HG03025 (cell line): Measurements from ENCODE around the gene IDH1.
"Not testable (repeated sequence)": the region's sequence is repeated elsewhere in the genome, so short reads cannot be mapped to it uniquely, and the experiment has no call there.

Experiments
- ATAC-seq: cut with Tn5 transposase; IDR thresholded peaks from one replicate; pipeline ENCODE4 v1.9.1; 2021; ENCODE audit warnings: mild to moderate bottlenecking, moderate library complexity; ENCODE audit not compliant: unreplicated experiment, low FRiP score

Gene IDH1

GRCh38 chr2:208256849-208257813, 2.3 kb upstream of the IDH1 start:
- ATAC-seq = not testable (repeated sequence)

- no peak for ATAC-seq
These were observed 1.4 kb upstream of the IDH1 start for GRCh38 chr2:208256192-208256782.

DNA sequence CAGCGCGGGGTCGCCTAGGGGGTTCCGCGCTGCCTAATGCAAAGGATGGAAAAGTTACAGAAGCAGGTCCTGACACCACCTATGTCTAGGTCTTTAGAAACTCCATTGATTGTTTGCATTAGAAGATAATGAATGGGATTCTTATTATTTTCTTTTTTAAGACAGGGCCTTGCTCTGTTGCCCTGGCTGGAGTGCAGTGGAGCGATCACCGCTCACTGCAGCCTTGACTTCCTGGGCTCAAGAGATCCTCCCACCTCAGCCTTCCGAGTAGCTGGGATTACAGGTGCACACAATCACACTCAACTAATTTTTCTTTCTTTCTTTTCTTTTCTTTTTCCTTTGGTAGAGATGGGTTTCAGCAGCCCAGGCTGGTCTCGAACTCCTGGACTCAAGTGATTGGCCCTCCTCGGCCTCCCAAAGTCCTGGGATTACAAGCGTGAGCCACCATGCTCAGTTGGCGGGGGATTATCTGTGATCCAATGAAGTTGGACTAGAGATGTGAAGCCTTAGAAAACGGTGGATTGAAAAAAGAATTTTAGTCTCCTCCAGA, 761 bp upstream of the IDH1 start:
- peak; percentile 13 for ATAC-seq

DNA sequence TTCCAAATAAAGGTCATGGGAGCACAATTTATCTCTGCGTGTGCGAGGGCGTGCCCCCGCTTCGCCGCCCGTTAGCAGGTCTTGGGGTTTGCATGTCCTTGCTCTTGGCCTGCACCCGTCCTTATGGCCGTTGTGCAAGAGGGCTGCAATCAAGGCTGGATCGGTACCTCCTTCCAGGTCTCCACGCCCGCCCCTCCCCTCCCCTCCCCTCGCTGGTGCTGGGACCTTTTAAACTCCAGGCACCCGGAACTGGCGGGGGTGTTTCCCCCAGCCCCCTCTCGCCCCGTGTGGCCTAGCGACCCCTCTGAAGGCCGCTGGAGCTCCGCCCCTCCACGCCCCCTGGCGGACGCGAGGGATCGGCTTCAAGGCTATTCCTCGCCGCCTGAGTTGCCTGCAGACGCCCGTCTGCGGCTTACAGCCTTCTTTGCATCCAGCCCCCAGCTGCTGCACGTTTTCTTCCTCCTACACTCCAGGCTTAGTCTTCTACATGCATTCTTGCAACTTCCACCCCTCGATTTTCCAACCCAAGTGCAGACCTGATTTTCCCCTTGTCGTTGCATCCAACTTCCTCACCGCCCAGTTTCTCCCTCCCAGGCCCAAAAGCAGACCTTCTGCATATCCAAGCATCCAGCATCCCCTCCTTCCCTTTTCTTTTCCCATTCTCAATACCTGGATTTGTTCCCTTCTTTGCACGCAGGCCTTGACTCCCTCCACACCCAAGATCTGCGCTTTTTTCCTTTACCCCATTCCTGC, 577 bp downstream of the IDH1 start:
- peak; percentile 74 for ATAC-seq

DNA sequence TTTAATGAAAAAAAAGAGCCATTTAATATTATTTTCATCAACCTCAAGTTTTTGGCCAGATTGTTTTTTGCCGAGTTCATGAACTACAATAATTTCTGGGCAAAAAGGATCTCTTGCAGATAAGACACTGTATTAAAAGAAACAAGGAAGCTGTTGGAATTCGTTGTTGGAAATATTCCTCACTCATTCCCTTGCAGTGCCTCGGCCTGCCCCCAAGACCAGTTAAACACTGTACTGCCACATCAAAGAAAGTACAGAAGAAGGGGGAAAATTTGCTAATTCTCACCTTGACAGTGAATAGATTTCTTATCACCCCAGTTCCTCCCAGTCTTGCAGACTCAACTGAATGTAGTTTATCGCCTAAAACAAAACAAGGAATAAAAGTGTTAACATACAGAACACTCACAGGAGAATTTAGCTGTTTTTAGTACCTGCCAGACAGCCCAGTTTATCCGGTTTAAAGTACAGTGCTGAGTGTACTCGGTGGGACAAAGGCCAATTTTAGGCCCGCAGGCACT, 1.2 kb downstream of the IDH1 start:
- no peak for ATAC-seq

DNA sequence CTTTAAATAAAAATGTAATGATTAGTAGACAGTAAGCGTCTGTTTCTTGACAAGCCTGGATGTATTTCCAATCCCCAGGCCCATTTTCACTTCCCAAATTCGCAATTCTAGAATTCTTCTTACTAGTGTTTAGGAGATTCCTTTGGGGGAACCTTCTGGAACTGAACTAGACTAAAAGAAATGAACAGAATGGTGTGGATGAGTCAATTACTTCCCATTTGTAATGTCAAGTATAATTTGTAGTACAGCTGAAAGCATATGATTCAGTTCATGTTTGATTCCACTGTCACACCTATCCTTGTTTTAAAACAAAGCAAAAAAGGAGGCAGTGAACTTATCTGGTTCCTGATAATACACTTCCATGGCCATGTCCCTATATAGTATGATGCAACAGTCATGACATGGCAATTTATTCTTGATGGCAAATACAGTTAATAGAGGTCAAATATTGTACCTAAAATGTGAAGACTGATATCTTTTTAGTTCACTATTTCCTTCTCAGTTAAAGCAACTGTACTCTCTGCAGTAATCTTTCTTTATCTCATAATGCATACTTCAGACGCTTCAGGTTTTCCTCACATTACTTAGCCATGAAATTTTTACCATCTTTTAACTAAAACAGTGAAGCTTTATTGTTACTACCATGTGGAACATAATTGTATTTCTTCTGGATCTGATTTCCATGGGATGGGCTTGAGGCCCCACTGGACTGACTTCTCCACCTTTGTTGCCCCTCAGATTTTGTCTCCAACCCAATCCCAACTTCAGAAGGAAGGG, 2.0 kb downstream of the IDH1 start:
- no peak for ATAC-seq

DNA sequence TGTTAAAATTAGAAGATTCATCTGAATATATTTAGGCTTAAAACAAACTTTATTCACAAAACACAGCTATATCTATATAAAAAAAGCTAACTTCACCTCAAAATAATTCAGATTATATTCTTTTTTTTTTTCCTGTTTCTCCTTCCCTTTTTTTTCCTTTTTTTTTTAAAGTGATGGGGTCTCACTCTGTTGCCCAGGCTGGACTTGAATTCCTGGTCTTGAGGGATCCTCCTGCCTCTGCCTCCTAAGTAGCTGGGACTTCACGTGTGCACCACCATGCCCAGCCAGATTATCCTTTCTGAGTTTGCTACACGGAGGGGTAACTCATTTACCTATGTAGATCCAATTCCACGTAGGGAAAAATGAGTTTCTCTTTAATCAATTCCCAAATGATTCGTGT, 3.8 kb downstream of the IDH1 start:
- ATAC-seq = no peak

- ATAC-seq = no peak
These were observed 4.5 kb downstream of the IDH1 start for GRCh38 chr2:208250388-208250787.

- ATAC-seq = no peak
These were observed 5.6 kb downstream of the IDH1 start for GRCh38 chr2:208249296-208249695.

- no peak for ATAC-seq
These were observed 6.3 kb downstream of the IDH1 start for GRCh38 chr2:208248601-208249000.

GRCh38 chr2:208245746-208246145, 9.1 kb downstream of the IDH1 start:
- no peak for ATAC-seq

GRCh38 chr2:208244422-208244821, 10.4 kb downstream of the IDH1 start:
- ATAC-seq = no peak

- ATAC-seq = no peak
These were observed 14.2 kb downstream of the IDH1 start for GRCh38 chr2:208240619-208241209.

DNA sequence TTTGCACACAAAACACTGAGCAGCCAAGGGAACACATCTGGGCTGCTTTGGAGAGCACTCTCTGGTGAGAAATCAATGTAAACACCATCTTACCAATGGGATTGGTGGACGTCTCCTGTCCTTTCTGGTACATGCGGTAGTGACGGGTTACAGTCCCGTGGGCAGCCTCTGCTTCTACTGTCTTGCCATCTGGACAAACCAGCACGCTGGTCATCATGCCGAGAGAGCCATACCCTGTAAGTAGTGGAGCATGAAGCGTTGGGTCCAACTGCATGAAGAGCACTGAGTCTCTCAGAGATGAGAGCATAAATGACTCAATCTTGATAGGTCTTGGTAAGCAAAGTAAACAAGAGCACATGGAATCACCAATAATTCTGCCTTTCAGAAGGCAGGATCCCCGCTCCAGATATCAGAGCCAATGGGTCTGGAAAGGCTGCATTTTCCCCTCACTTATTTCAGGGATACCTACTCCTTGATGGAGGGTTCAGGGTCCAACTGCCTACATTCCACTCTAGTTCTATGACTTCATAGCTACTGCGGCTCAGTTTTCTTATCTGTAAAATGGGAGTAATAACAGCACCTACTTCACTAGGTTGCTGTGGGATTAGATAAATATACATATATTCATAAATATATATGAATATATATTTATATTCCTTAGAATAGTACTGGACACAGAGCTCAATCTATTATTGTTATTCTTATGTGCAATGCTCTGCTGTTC, 14.9 kb downstream of the IDH1 start:
- ATAC-seq = no peak

DNA sequence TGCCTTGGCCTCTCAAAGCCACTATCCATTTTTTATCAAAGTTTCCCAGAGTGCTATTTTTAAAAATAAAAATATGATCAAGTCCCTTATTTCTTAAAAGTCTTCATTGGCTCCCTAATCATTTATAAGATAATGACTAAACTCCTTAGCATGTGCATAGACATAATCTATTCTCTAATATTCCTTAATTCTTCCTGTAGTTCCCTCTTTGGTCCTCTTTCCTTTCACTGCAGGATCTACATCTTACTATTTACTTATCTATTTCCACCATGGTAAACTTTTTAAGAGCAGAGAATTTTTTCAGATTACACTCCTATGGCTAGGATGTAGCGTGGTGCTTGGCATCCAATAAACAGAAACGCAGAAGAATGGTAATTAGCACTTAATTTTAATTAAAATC, 19.0 kb downstream of the IDH1 start:
- no peak for ATAC-seq

DNA sequence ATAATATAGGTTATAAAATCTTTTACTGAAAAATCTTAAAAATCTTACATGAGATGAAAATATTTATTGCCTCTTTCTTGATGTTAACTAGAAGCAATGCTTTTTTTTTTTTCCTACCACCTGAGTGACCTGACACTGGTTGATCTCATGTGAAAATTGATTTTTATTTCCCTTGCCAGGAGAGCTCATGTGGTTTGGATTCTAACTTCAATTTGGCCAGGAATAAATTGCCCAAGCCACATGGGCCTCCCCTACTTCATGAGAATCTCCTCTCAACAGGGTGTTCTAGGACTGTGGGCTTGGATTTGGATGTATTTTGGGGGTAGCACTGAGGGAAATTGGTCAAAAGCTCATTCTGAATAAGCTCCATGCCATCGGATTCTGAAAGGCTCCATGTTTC, 20.1 kb downstream of the IDH1 start:
- ATAC-seq = no peak

GRCh38 chr2:208228476-208228875, 26.4 kb downstream of the IDH1 start:
- ATAC-seq = no peak

- no peak for ATAC-seq
These were observed 27.2 kb downstream of the IDH1 start for GRCh38 chr2:208227581-208228232.
